HG03432 (cell line): ENCODE results near the gene MATR3.
"Not testable (repeated sequence)": the region's sequence is repeated elsewhere in the genome, so short reads cannot be mapped to it uniquely, and the experiment has no call there.

Experiments used
- ATAC-seq: cut with Tn5 transposase; IDR thresholded peaks from one replicate; pipeline ENCODE4 v1.9.1; 2021; ENCODE audit warnings: mild to moderate bottlenecking, moderate library complexity; ENCODE audit not compliant: unreplicated experiment

Gene MATR3

DNA sequence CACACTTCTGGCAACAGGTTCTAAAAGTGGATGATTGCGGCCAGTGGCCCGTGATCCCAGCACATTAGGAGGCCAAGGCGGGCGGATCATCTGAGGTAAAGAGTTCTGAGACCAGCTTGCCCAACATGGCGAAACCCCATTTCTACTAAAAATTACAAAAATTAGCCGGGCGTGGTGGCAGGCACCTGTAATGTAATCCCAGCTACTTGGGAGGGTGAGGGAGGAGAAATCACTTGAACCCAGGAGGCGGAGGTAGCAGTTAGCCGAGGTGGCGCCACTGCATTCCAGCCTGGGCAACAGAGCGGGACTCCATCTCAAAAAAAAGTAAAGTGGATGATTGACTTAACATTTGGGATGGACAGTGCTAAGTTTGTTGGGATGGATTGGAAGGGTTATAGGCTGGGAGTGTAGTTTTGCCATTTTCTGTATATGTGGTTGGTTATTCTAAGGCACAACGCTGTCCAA is 3.4 kb downstream of the MATR3 start:
- no peak for ATAC-seq

DNA sequence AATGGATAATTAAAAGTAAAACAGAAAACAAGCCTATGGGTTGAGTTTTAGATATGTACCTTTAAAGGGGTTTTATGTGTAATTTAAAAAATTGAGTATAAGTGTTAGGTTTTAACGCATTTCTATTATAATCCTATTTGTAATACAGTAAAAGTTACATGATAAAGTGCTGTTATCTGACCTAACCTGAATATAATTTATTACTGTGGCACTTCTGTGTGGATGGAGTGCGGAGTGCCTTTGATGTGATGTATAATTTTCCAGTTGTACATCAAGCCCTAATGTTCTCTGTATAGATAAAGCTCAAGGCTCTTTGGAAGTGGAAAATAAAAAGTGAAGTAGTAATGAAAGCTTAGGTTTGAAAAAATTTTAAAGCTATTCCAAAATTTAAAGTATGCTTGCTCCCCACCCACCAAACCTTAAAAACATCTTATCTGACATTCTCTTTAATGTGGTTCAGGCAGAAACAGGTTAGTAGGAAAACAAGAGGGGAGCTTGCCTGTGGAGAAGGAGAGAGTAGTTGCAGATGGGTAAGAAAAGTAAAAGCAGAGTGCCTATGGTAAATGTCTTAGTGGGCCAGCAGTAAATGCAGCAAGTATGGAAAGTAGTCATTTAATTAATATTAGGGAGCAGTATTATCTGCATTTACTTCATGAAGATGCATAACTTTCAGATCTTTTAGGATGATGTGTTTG is 4.0 kb downstream of the MATR3 start:
- no peak for ATAC-seq

DNA sequence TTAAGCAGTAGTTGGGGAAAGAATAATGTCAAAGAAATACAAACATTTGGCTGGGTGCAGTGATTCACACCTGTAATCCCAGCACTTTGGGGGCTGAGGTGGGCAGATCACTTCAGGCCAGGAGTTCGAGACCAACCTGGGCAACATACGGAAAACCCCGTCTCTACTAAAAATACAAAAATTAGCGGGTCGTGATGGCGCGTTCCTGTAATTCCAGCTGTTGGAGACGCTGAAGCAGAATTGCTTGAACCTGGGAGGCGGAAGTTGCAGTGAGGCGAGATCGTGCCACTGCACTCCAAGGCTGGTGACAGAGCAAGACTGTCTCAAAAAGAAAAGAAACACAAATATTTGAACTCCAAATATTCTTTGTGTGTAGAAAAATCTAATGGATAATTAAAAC is 4.7 kb downstream of the MATR3 start:
- ATAC-seq: no peak

DNA sequence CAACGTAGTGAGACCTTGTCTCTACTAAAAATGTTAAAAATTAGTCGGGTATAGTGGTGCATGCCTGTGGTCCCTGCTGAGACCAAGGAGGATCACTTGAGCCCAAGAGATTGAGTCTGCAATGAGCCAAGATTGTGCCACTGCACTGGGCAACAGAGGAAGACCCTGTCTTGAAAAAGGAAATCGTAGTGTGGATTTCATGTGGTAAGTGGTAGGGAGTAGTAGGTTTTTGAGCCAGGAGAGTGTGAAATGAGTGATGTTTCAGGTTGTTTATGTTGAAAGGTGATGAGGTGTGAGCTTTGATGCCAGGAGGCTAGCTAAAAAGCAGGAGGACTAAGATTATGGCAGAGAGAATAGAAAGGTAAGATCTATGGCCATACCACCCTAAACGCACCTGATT is 5.9 kb downstream of the MATR3 start:
- no peak for ATAC-seq

DNA sequence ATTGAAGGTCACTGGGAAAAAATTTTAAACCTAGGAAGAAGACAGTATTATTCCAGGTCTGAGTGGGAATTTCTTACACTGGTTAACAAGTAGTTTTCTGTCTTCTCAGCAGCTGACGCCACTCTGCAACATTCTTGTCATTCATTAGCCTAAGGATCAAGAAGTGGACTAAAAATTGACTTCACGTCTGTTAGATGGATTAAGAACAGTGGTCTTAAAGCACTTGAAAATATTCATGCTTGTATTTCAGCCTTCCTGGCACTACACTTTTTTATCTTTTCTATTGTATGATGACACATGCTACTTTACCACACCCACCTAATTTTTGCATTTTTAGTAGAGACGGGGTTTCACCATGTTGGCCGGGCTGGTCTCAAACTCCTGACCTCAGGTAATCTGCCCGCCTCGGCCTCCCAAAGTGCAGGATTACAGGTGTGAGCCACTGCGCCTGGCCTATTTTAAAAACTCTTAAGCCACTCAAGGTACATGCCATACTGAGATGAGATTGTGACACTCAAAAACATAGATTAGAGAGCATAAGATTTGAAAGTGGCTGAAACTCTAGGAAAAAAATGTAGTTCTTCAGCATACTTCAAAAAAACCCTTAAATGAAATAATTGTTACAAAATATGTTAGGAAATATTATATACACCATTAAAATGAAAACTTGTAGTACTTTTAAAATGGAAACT is 8.4 kb downstream of the MATR3 start:
- ATAC-seq: no peak

DNA sequence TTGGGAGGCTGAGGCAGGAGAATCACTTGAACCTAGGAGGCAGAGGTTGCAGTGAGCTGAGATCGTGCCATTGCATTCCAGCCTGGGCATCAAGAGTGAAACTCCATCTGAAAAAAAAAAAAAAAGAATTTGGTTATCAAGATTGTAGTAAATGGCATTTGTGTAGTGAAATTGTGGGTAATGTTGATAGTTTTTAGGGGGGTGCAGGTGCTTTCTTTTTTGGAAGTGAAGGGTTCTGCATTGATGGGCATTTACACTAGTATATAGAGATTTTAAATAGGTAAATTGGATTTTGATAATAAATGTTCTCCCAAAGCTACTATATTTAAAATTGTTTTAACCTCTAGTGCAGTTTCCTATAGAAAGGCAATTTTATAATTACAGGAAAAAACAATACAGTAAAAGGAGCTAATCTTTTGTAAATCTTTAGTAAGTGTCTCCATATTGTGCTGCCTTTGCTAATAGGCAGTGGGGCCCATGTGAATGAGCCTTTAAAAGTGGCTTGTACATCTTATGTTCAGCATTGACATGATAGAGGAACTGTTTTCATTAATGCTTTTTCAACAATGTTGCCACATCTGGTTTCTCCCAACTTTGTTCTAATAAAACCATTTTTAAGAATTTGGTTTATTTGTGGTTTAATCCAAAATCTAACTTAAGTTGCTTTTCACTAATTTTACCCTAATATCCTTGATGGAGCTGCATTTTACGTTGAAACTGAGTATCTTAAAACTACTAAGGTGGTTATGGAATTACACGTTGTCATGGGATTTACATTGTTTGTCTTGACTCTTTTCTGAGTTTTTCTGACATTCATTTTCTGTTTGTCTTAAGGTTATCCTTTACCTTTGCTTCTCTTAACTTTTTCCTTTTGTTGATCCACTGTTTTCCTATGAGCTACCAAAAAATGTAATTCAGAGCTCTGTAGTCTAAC is 11.1 kb downstream of the MATR3 start:
- no peak for ATAC-seq

DNA sequence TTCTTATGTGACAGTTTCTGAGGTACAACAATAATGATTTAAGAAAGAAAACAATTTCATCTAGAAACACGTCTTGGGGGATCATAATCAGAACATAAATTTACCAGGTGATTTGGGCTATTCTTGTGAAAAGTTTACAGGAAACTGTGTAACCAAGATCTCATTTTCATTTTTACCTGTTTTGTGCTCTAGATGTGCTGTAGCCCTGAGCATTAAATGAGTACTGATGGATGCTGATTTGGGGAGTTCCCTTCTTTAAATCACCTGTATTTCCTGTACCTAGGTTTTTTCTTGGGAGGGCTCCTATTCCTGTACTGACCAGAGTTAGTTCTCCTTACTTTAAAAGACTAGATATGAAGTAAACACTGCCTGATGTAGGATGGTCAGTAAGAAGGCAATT is 12.7 kb downstream of the MATR3 start:
- no peak for ATAC-seq

DNA sequence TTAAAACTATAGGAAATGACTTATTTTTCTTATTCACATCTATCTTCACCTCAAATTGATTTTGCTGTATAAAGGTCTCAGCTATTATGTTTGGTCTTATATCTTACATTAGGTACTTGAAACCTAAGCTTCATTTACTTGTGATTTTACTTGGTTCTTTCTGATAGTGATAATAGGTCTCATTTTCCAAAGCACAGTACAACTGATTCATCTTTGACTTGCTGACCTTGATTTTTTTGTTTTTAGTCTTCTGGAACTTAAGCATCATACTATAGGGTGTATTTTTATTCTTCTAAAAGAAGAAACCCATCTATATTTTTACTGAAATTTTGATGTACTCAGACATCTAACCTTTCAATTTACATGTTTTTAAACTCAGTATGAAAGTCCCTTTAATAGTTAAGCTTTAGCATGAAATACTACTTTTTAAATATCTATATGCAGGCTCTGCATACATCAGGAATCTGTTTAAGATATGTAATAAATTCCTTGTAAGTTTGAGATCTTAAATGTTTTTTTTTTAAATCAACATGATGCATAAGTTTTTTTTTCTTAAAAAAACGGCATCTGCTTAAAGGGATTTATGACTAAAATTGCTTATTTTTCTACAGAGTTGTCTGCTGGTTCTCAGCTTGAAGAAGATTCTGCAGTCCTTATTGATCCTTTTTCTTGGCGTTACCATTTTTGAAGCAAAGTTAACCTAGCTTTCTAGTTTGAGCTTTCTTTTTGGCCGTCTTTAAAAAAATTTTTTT is 13.3 kb downstream of the MATR3 start:
- ATAC-seq: no peak

DNA sequence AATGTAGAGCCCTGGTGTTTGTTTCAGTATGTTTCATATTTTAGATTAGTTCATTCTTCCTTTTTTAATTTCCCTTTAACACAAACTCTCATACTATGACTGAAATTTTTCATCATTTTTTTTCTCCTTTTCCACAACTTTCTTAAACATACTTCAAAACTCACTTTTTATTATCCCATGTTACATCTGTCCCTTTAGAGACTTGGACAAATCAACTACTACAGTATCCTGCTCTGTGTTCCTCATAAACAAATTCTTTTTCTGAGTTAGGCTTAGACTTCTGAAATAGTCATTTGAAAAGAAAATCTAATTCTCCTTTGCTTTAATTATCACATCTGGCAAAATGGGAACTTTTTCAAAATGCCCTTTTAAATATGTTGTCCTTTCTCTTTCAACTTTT is 15.3 kb downstream of the MATR3 start:
- no peak for ATAC-seq

DNA sequence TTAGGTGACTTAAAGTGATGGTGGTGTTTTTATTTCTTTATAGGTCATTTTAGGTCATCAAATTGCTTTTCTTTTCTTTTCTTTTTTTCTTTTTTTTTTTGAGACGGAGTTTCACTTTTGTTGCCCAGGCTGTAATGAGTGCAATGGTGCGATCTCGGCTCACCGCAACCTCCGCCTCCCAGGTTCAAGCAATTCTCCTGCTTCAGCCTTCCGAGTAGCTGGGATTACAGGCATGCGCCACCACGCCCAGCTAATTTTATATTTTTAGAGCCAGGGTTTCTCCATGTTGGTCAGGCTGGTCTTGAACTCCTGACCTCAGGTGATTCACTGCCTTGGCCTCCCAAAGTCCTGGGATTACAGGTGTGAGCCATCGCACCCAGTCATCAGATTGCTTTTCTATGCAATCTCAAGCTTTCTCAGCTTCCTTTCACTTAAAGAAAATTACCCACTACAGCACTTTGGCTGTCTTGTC is 17.2 kb downstream of the MATR3 start:
- ATAC-seq: not testable (repeated sequence)

DNA sequence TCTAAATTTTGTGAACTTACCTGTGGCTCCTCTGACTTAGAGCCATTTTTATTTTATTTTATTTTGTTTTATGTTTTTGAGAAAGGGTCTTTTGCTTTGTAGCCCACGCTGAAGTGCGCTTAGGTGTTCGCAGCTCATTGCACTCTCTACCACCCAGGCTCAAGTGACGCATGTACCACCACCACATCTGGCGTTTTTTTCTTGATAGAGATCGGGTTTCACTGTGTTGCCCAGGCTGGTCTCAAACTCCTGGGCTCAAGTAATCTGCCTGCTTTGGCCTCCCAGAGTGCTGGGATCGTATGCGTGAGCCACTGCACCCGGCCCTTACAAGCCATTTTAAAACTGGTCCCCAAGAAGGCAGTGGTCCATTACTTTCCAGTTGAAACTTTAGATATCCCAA is 18.5 kb downstream of the MATR3 start:
- no peak for ATAC-seq

DNA sequence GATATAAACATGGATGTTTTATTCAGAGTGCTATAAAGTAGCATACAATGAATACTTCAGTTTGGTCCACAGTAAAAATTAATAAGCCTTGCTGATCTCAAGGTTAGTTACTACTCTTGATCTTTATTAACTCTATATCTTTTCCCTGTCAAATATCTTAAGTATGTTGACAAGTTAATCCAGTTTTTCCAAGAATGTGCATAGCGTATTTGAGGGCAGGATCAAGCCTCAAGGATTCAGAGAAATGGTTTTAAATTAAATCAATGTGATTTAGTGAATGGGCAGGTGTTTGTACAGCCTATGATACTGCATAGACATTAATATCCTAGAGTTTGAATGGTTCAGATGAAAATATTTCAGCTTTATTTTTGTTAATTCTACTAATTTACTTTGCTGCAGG is 20.7 kb downstream of the MATR3 start:
- no peak for ATAC-seq

DNA sequence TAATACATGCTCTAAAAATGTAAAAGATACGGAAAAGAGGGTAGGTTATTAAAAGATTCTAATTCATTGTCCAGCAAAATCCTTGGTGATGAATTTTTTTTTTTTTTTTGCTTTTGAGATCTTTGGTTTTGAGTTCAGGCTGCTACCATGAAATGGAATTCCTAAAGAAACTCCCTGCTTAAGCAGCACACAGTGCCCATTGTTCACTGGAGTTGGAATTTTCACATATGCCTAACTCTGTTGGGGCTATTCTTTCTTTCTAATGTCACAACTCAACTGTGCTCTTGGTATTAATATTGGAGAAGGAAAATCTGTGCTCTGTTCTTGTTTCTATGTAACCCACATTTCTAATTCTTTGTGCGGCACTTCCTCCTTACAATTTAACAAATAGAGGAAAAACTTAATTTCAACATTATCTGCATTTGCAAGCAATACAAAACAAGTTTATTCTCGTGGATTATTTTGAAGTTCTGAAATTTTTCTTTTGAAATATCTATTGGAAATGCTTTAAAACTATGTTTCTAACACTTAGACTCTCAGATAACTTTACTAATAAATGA is 21.6 kb downstream of the MATR3 start:
- no peak for ATAC-seq

DNA sequence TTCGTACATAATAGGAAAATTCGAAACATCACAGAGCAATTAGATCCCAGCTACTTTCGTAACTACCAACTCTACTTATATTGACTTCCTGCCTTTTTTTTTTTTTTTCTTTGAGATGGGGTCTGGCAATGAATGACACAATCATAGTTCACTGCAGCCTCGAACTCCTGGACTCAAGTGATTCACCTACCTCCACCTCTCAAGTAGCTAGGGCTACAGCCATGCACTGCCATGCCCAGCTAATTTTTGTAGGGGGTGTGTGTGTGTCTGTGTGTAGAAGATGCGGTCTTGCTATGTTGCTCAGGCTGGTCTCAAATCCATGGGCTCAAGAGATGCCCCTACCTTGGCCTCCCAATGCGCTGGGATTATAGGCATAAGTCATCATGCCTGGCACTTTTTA is 42.3 kb downstream of the MATR3 start:
- ATAC-seq: no peak

DNA sequence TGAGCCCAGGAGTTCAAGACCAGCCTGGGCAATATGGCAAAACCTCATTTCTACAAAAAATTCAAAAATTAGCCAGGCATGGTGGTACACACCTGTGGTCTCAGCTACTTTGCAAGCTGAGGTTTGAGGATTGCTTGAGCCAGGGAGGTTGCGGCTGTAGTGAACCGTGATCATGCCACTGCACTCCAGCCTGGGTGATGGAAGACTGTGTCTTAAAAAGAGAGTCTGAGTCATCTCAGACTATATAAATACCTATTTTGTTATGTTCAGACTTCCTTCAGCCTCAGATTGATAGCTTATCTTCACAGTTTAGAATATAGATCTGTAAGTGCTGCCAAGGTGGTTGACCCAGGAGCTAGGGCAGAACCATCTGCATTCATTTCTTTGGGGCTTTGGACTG is 46.5 kb downstream of the MATR3 start:
- no peak for ATAC-seq

DNA sequence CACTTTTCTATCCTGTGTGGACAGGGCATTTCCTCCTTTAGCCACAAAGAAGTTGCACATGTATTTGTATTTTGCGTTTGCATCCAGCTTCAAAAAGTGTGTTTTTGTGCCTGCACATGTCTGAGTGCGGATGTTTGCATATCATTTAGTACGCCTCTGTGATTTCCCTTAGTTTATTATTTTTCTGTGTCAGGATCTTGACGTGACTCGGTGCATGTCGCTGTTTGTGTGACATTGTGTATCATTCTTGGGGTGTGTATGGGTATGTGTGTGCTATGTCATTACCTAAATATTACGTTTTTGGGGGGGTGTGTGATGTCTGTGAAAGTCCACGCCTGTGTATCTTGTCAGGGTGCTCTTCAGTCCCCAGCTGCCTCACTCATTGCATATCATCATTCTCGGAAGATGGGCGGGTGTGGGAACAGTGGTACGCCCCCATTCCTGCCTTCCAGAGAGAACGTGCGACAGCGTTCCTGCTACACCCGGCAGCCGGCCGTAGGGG is 47.7 kb downstream of the MATR3 start:
- no peak for ATAC-seq

DNA sequence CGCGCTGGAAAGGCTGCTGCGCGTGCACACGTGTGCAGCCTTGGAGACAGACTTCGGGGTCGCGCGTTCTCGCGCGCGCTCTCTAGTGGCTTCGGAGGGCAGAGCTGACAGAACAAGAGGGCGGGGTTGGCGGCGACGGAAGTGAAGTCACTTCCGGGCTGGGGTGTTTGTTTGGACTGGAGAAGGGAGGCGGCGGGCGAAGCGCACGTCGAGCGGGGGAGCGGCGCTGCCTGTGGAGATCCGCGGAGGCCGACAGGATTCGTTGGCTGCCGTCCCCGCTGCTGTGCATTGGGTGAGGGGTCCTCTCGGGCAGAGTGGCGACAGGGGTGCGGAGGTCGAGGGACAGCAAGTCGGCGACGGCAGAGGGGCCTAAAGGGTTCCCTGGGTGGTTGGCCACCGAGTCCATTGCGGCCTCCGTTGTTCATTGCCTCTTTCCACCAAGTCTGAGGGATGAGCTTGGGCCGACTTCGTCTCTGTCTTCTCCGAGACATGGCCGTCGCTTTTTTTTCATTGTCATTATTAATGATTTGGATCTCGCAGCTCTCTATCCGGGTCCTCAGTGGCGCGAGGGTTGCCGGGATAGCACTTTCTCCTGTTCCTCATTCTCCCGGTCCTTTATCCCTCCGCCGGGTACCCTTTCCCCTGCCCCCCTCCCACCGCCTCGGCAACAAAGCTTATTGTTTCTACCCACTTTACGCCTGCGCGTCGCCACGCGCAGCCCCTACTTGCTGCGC is 48.3 kb downstream of the MATR3 start, which contains the start of gene PAIP2:
Gene PAIP2 (plus strand): TSS at position 166 of the 734 bp plus-strand sequence. CDS start 21,931 bp downstream, outside the sequence.
- peak; percentile 93 for ATAC-seq

DNA sequence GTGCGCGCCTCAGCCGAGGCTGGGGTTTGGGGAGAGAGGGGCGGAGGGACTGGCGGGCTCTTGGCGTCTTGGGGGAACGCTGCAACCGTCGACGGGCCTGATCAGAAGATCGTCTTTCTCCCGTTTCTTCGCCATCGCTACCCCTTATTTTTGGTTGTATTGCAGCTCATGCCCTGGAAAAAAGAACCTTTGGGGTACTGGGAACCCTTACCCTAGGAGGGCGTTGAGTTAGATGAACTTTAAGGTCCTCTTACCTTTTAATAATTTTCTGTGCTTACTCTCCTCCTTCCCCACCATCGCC is 48.8 kb downstream of the MATR3 start:
- ATAC-seq: no peak

DNA sequence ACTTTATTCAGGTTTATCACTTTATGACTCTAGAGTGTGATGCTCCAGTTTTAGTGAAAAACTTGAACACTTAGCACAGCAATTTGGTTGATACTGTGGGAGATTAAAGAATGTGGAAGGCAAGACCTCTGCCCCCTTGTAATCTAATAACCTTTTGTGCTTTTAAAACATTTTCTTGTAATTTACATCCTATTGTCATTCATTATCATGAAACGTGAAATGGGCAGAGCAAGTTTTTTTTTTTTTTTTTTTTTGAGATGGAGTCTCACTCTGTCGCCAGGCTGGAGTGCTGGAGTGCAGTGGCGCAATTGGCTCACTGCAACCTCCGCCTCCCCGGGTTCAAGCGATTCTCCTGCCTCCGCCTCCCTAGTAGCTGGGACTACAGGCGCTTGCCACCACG is 49.9 kb downstream of the MATR3 start:
- ATAC-seq: no peak

DNA sequence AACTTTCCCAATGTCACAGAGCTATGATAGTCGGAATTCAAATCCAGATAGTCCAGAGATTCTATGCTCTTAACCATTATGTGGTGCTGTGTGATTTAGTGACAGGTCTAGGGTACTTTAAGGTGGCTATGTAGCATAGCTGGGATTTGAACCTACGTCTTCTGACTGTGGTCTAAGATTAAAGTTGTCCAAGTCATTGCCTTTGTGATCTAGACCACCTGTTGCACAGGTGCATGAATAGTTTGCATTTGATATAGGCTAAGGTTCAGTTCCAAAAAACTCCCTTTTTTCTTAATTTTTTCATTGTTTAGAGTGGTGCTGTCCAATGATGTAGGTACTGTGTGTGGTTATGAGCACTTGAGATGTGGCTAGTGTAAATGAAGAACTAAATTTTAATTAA is 50.6 kb downstream of the MATR3 start:
- no peak for ATAC-seq
